Kidney epithelial cell (primary cell): ENCODE results near the gene HPDL. TPM values are rescaled to one million over a fixed set of nuclear protein-coding genes. Genes with fewer than 3 reads are reported as not detected.
A peak's percentile ranks its signal among the peaks of the same experiment; 100 is the strongest.

ENCODE experiments used
- DNase-seq: peaks from one replicate; pipeline ENCODE4 v3.0.0-alpha.2; 2010; ENCODE audit warnings: low read depth
- H3K27me3 ChIP-seq: 2 replicates; pipeline ENCODE4 v1.6.0; 2011; ENCODE audit warnings: low read length; ENCODE audit not compliant: control insufficient read depth, insufficient read depth
- H3K36me3 ChIP-seq: 2 replicates; pipeline ENCODE4 v1.5.1; 2011; ENCODE audit warnings: low read length; ENCODE audit not compliant: control insufficient read depth, insufficient read depth
- H3K4me3 ChIP-seq: 2 replicates; pipeline ENCODE4 v1.5.1; 2011; ENCODE audit warnings: low read depth, mild to moderate bottlenecking, control low read depth, low read length
- total RNA-seq: library from RNA; depleted of rRNA; stranded (reverse); fragments of >200 nt; gene quantifications from 2 replicates; pipeline ENCODE4 v1.2.3, GENCODE V29; 2015
- TF ChIP-seq, protein P1 (sequence below): IDR thresholded peaks from 2 replicates; pipeline ENCODE4 v1.5.1; 2011; ENCODE audit warnings: mild to moderate bottlenecking, moderate library complexity, low read length, control low read depth, inconsistent platforms; ENCODE audit not compliant: insufficient read depth, poor library complexity, severe bottlenecking

HPDL gene
- total RNA-seq, 1 donor from 2014 or later: 0.58 TPM

DNA sequence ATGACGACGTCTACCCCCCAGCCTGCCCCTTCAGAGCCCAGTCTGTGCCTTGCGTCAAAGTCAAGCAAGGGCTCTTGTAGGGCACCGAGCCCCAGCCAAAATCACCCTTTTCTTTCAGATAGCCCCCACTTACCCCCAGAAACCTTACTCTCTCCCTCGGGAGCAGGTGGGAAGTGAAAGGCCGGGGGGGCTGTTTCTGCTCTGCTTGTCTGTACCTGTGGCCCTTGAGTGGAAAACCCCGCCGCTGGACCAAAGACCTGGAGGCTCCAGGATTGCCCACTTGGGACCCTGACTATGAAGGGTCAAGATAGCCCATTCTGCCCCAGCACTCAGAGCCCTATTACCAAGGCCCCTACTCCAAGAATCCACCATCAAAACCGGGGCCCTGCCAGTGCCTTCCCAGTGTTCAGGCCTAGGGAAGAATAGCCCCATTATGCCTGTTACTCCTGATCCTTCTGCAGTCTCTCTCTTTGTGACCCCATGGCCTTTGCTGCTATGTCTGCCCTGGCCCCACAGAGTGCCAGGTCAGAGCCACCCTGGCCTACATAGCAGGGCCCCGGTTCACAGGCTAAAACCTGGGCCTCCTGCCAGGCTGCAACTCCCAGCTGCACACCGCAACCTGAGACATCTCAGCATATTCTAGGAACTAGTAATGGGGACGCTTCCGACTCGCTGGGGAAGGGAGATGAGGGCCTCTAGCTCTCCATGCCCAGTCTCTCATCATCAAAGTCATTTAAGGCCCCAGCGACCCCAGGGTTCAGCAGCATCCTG is 22.2 kb upstream of the HPDL start:
- H3K36me3 ChIP-seq: no peaks in the 10 kb centered on the region
- H3K4me3 ChIP-seq: peak overlapping the region; percentile 68
- TF ChIP-seq, protein P1, sequence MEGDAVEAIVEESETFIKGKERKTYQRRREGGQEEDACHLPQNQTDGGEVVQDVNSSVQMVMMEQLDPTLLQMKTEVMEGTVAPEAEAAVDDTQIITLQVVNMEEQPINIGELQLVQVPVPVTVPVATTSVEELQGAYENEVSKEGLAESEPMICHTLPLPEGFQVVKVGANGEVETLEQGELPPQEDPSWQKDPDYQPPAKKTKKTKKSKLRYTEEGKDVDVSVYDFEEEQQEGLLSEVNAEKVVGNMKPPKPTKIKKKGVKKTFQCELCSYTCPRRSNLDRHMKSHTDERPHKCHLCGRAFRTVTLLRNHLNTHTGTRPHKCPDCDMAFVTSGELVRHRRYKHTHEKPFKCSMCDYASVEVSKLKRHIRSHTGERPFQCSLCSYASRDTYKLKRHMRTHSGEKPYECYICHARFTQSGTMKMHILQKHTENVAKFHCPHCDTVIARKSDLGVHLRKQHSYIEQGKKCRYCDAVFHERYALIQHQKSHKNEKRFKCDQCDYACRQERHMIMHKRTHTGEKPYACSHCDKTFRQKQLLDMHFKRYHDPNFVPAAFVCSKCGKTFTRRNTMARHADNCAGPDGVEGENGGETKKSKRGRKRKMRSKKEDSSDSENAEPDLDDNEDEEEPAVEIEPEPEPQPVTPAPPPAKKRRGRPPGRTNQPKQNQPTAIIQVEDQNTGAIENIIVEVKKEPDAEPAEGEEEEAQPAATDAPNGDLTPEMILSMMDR: no peak
- H3K27me3 ChIP-seq: no peaks in the 10 kb centered on the region
- DNase-seq: no peak

- Histone ChIP-seq H3K27me3 (no peaks in the 10 kb centered on the region), H3K4me3 (no peak overlapping the region), H3K36me3 (no peaks in the 10 kb centered on the region)
- TF ChIP-seq, protein P1: no peak
- DNase-seq: no peak
Measured at GRCh38 chr1:45305231-45305630, 21.5 kb upstream of the HPDL start.

- DNase-seq: no peak
- no peaks in the 10 kb centered on the region for H3K36me3 ChIP-seq
- no peak overlapping the region for H3K4me3 ChIP-seq
- H3K27me3 ChIP-seq: no peaks in the 10 kb centered on the region
- TF ChIP-seq, protein P1: no peak
Measured at GRCh38 chr1:45306319-45306718, 20.4 kb upstream of the HPDL start.

GRCh38 chr1:45306905-45307304 is 19.8 kb upstream of the HPDL start:
- TF ChIP-seq, protein P1: no peak
- no peak overlapping the region for H3K4me3 ChIP-seq
- no peaks in the 10 kb centered on the region for H3K36me3 ChIP-seq
- no peak for DNase-seq
- no peaks in the 10 kb centered on the region for H3K27me3 ChIP-seq

DNA sequence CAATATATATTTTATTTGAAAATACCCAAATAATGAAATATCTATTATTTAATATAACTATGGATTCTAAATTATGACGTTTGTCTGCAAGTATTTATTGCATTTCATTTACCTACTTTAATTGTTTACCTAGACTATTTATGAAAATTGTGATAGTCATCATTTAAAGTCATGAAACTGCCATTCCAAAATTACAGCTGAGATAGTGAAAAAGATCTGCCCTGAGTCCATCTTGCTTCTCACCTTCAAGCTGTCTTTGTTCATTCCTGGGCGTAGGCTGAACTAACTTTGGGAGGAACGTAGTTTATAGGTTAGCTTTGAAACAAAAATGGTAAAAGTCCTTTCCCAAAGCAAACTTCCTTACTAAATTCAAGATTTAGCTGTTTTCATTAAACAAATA is 12.4 kb upstream of the HPDL start:
- TF ChIP-seq, protein P1: no peak
- no peak overlapping the region for H3K4me3 ChIP-seq
- no peaks in the 10 kb centered on the region for H3K36me3 ChIP-seq
- no peaks in the 10 kb centered on the region for H3K27me3 ChIP-seq
- DNase-seq: no peak

- no peaks in the 10 kb centered on the region for H3K36me3 ChIP-seq
- TF ChIP-seq, protein P1: no peak
- DNase-seq: no peak
Measured at GRCh38 chr1:45317166-45317565, 9.5 kb upstream of the HPDL start.

More at GRCh38 chr1:45317166-45317565, 9.5 kb upstream of the HPDL start:
- Histone ChIP-seq H3K27me3 (no peaks in the 10 kb centered on the region), H3K4me3 (no peak overlapping the region)
